Skeletal muscle tissue (tissue), 4 donors: Measurements from ENCODE around the gene LDLRAD3. TPM values are rescaled to one million over a fixed set of nuclear protein-coding genes. Genes with fewer than 3 reads are reported as not detected.

ENCODE experiments used
- H3K27ac ChIP-seq: one replicate; pipeline ENCODE4 v1.7.0; 2013; ENCODE audit warnings: mild to moderate bottlenecking, low read depth, low read length, inconsistent platforms
- H3K27me3 ChIP-seq, 3 donors: one replicate each; pipeline ENCODE4 v1.7.0; 2013; ENCODE audit warnings: low read length in 3 of 3; ENCODE audit not compliant: control insufficient read depth in 3 of 3, insufficient read depth in 3 of 3
- H3K36me3 ChIP-seq, 3 donors: one replicate each; pipeline ENCODE4 v1.7.0; 2013; ENCODE audit warnings: low read length in 3 of 3; ENCODE audit not compliant: control insufficient read depth in 3 of 3, insufficient read depth in 3 of 3
- H3K4me1 ChIP-seq, 3 donors: one replicate each; pipeline ENCODE4 v1.7.0; 2013; ENCODE audit warnings: low read length in 3 of 3, mild to moderate bottlenecking in 3 of 3; ENCODE audit not compliant: control insufficient read depth in 3 of 3, insufficient read depth in 3 of 3
- H3K4me3 ChIP-seq, 3 donors: one replicate each; pipeline ENCODE4 v1.7.0; 2013; ENCODE audit warnings: low read length in 3 of 3
- H3K9ac ChIP-seq, 3 donors: one replicate each; pipeline ENCODE4 v1.7.0; 2013; ENCODE audit warnings: low read length in 3 of 3, mild to moderate bottlenecking in 3 of 3, moderate library complexity in 2 of 3, low read depth in 1 of 3
- H3K9me3 ChIP-seq, 3 donors: one replicate each; pipeline ENCODE4 v1.7.0; 2013; ENCODE audit warnings: low read length in 3 of 3; ENCODE audit not compliant: control insufficient read depth in 3 of 3
- total RNA-seq: library from RNA; depleted of rRNA; stranded (reverse); fragments of >200 nt; gene quantifications from one replicate; pipeline ENCODE4 v1.2.3, GENCODE V29; 2014
- donor health status: Osteomylitis.

Gene LDLRAD3
- total RNA-seq, 1 donor from 2014 or later: 39.1 TPM

GRCh38 chr11:36000616-36001190 is 56.8 kb downstream of the LDLRAD3 start:
- H3K36me3 ChIP-seq: no peaks in the 10 kb centered on the region

GRCh38 chr11:36002196-36002595 is 58.3 kb downstream of the LDLRAD3 start:
- H3K9me3 ChIP-seq: no peaks in the 10 kb centered on the region
- H3K36me3 ChIP-seq: no peaks in the 10 kb centered on the region
- no peak overlapping the region for H3K4me3 ChIP-seq
- H3K27me3 ChIP-seq: no peaks in the 10 kb centered on the region
- no peak overlapping the region for H3K9ac ChIP-seq
- H3K27ac ChIP-seq: peak overlapping the region; percentile 32
- peaks cover 2 to 7% (median 3%) of the 10 kb centered on the region in 3 donors for H3K4me1 ChIP-seq

More at GRCh38 chr11:36000616-36001190, 56.8 kb downstream of the LDLRAD3 start:
- no peak overlapping the region for H3K4me3 ChIP-seq
- no peak overlapping the region for H3K27ac ChIP-seq
- no peaks in the 10 kb centered on the region for H3K27me3 ChIP-seq
- H3K9ac ChIP-seq: no peak overlapping the region
- peaks cover 2 to 7% (median 3%) of the 10 kb centered on the region in 3 donors for H3K4me1 ChIP-seq
- no peaks in the 10 kb centered on the region for H3K9me3 ChIP-seq

GRCh38 chr11:36002796-36003195 is 58.9 kb downstream of the LDLRAD3 start:
- H3K9ac ChIP-seq: no peak overlapping the region
- H3K9me3 ChIP-seq: no peaks in the 10 kb centered on the region
- no peak overlapping the region for H3K4me3 ChIP-seq
- peaks cover 2 to 7% (median 3%) of the 10 kb centered on the region in 3 donors for H3K4me1 ChIP-seq
- peak overlapping the region; percentile 32 for H3K27ac ChIP-seq
- no peaks in the 10 kb centered on the region for H3K27me3 ChIP-seq
- H3K36me3 ChIP-seq: no peaks in the 10 kb centered on the region

GRCh38 chr11:36006556-36006955 is 62.7 kb downstream of the LDLRAD3 start:
- Histone ChIP-seq H3K4me1 (peaks cover 13 to 22% (median 20%) of the 10 kb centered on the region in 3 donors), H3K9me3 (no peaks in the 10 kb centered on the region), H3K9ac (no peak overlapping the region), H3K27ac (no peak overlapping the region), H3K36me3 (no peaks in the 10 kb centered on the region), H3K4me3 (no peak overlapping the region), H3K27me3 (no peaks in the 10 kb centered on the region)

- no peaks in the 10 kb centered on the region for H3K9me3 ChIP-seq
Observed at GRCh38 chr11:36007127-36007655, 63.3 kb downstream of the LDLRAD3 start.

GRCh38 chr11:36008584-36008983 is 64.7 kb downstream of the LDLRAD3 start:
- H3K9me3 ChIP-seq: no peaks in the 10 kb centered on the region
- peaks cover 11 to 19% (median 17%) of the 10 kb centered on the region in 3 donors for H3K4me1 ChIP-seq
- H3K27ac ChIP-seq: peak overlapping the region; percentile 48
- no peak overlapping the region for H3K4me3 ChIP-seq
- H3K36me3 ChIP-seq: no peaks in the 10 kb centered on the region
- H3K27me3 ChIP-seq: no peaks in the 10 kb centered on the region
- H3K9ac ChIP-seq: no peak overlapping the region

More at GRCh38 chr11:36007127-36007655, 63.3 kb downstream of the LDLRAD3 start:
- Histone ChIP-seq H3K4me3 (no peak overlapping the region), H3K27me3 (no peaks in the 10 kb centered on the region), H3K27ac (no peak overlapping the region), H3K9ac (no peak overlapping the region), H3K4me1 (peaks cover 13 to 21% (median 20%) of the 10 kb centered on the region in 3 donors), H3K36me3 (no peaks in the 10 kb centered on the region)

- H3K27me3 ChIP-seq: no peaks in the 10 kb centered on the region
- H3K4me3 ChIP-seq: no peak overlapping the region
- no peaks in the 10 kb centered on the region for H3K36me3 ChIP-seq
- H3K27ac ChIP-seq: peak overlapping the region; percentile 48
- H3K9me3 ChIP-seq: no peaks in the 10 kb centered on the region
- H3K9ac ChIP-seq: no peak overlapping the region
- H3K4me1 ChIP-seq: peaks cover 13 to 23% (median 20%) of the 10 kb centered on the region in 3 donors
Observed at GRCh38 chr11:36009473-36009872, 65.6 kb downstream of the LDLRAD3 start.

GRCh38 chr11:36010010-36010740 is 66.3 kb downstream of the LDLRAD3 start:
- no peaks in the 10 kb centered on the region for H3K9me3 ChIP-seq
- H3K9ac ChIP-seq: no peak overlapping the region
- H3K27ac ChIP-seq: peak overlapping the region; percentile 48
- peaks cover 18 to 24% (median 24%) of the 10 kb centered on the region in 3 donors for H3K4me1 ChIP-seq
- no peaks in the 10 kb centered on the region for H3K36me3 ChIP-seq
- no peak overlapping the region for H3K4me3 ChIP-seq
- no peaks in the 10 kb centered on the region for H3K27me3 ChIP-seq

- Histone ChIP-seq H3K27me3 (no peaks in the 10 kb centered on the region), H3K4me1 (peaks cover 24 to 32% (median 31%) of the 10 kb centered on the region in 3 donors), H3K9ac (no peak overlapping the region), H3K36me3 (no peaks in the 10 kb centered on the region), H3K9me3 (no peaks in the 10 kb centered on the region), H3K27ac (no peak overlapping the region), H3K4me3 (no peak overlapping the region)
Observed at GRCh38 chr11:36011574-36011973, 67.7 kb downstream of the LDLRAD3 start.

GRCh38 chr11:36012455-36012854 is 68.6 kb downstream of the LDLRAD3 start:
- Histone ChIP-seq H3K9ac (no peak overlapping the region), H3K9me3 (no peaks in the 10 kb centered on the region), H3K4me1 (peaks cover 24 to 32% (median 31%) of the 10 kb centered on the region in 3 donors), H3K36me3 (no peaks in the 10 kb centered on the region), H3K27me3 (no peaks in the 10 kb centered on the region), H3K27ac (no peak overlapping the region), H3K4me3 (no peak overlapping the region)
